Astrocyte (in vitro differentiated cells and primary cell): ENCODE results near the gene IL4R.

Source experiments
- CTCF ChIP-seq: IDR thresholded peaks from 2 replicates; pipeline ENCODE4 v1.5.1; 2011; ENCODE audit warnings: low read depth, mild to moderate bottlenecking, inconsistent platforms, low read length, moderate library complexity; ENCODE audit not compliant: insufficient read depth
- EZH2 ChIP-seq: IDR thresholded peaks from 2 replicates; pipeline ENCODE4 v1.6.1; 2012; ENCODE audit warnings: mild to moderate bottlenecking, low read length, inconsistent platforms; ENCODE audit not compliant: insufficient read depth

- no peak for TF ChIP-seq CTCF
- TF ChIP-seq EZH2, result no peak
These were observed 45.1 kb upstream of the IL4R start, which contains the start of gene NSMCE1 for GRCh38 chr16:27268376-27269299.
